Vagina (tissue), 2 donors: ENCODE data around the gene GNAZ. TPM values are rescaled to one million over a fixed set of nuclear protein-coding genes. Genes with fewer than 3 reads are reported as not detected.

Experiments
- DNase-seq, 2 donors: peaks; one replicate each; pipeline ENCODE4 v3.0.0-alpha.2; 2017; ENCODE audit errors: extremely low spot score in 2 of 2
- H3K27ac ChIP-seq: fragments of 200-600 bp; sonication (generic); one replicate; pipeline ENCODE4 v1.5.1; 2019
- H3K27me3 ChIP-seq: fragments of 200-600 bp; sonication (generic); one replicate; pipeline ENCODE4 v1.5.1; 2019
- H3K36me3 ChIP-seq, 2 donors: fragments of 200-600 bp; sonication (generic); one replicate each; pipeline ENCODE4 v1.5.1; 2017 to 2019
- H3K4me1 ChIP-seq: fragments of 200-600 bp; sonication (generic); one replicate; pipeline ENCODE4 v1.5.1; 2019
- H3K4me3 ChIP-seq, 2 donors: fragments of 200-600 bp; sonication (generic); 1 replicate in 1 of 2; 2 replicates in 1 of 2; pipeline ENCODE4 v1.5.1; 2016 to 2019
- H3K9me3 ChIP-seq: fragments of 200-600 bp; sonication (generic); one replicate; pipeline ENCODE4 v1.5.1; 2019
- CTCF ChIP-seq, 3 experiments: fragments of 450-650 bp in 2 of 3; fragments of 200-600 bp in 1 of 3; sonication (generic) in 1 of 3; IDR thresholded peaks; one replicate each; pipeline ENCODE4 v1.5.1; 2017 to 2019; ENCODE audit warnings: antibody characterized with exemption in 3 of 3, mild to moderate bottlenecking in 2 of 3, moderate library complexity in 2 of 3
- POLR2A ChIP-seq, 2 donors: fragments of 450-650 bp; IDR thresholded peaks; one replicate each; pipeline ENCODE4 v1.6.1; 2017; ENCODE audit warnings: antibody characterized with exemption in 2 of 2, mild to moderate bottlenecking in 2 of 2, moderate library complexity in 2 of 2
- POLR2AphosphoS5 ChIP-seq, 2 donors: sonication (generic); formaldehyde crosslinking; IDR thresholded peaks; one replicate each; pipeline ENCODE4 v1.9.0; 2017; ENCODE audit warnings: antibody characterized with exemption in 2 of 2, mild to moderate bottlenecking in 2 of 2, low read depth in 1 of 2; ENCODE audit not compliant: insufficient read depth in 1 of 2
- intact Hi-C: fragments of 100-400 bp; cut with DNase I; formaldehyde crosslinking; loops from one replicate; pipeline ENCODE4 v1.15.1; 2023
- total RNA-seq: library from RNA; depleted of rRNA; stranded (reverse); fragments of >200 nt; gene quantifications from one replicate; pipeline ENCODE4 v1.2.3, GENCODE V29; 2016

The GNAZ gene
- total RNA-seq, 1 donor from 2014 or later: 11.3 TPM

- H3K4me3 ChIP-seq: no peak overlapping the region
- peaks cover 20% of the 10 kb centered on the region for H3K4me1 ChIP-seq
- no peak for TF ChIP-seq CTCF (IDR thresholded peaks at IDR 0.05)
- TF ChIP-seq POLR2A (IDR thresholded peaks at IDR 0.05): no peak
- no peak for TF ChIP-seq POLR2AphosphoS5 (IDR thresholded peaks at IDR 0.05; ENCODE audit: insufficient read depth in 1 of 2, low read depth in 1 of 2)
- intact Hi-C loops: no loop called here
- no peaks in the 10 kb centered on the region for H3K36me3 ChIP-seq
- H3K9me3 ChIP-seq: no peaks in the 10 kb centered on the region
- no peaks in the 10 kb centered on the region for H3K27me3 ChIP-seq
- H3K27ac ChIP-seq: peak overlapping the region; percentile 19
- DNase-seq: no peak
Observed at GRCh38 chr22:23097412-23098229, 27.3 kb downstream of the GNAZ start.

- no peak for TF ChIP-seq CTCF (IDR thresholded peaks at IDR 0.05)
- TF ChIP-seq POLR2AphosphoS5 (IDR thresholded peaks at IDR 0.05; ENCODE audit: insufficient read depth in 1 of 2, low read depth in 1 of 2): no peak
- TF ChIP-seq POLR2A (IDR thresholded peaks at IDR 0.05): no peak
- Histone ChIP-seq H3K4me3 (no peak overlapping the region), H3K9me3 (no peaks in the 10 kb centered on the region), H3K27me3 (no peaks in the 10 kb centered on the region), H3K36me3 (no peaks in the 10 kb centered on the region), H3K4me1 (peaks cover 20% of the 10 kb centered on the region), H3K27ac (peak overlapping the region; percentile 19)
- intact Hi-C loops: no loop called here
- no peak for DNase-seq
Observed at GRCh38 chr22:23098230-23098705, 27.9 kb downstream of the GNAZ start.

GRCh38 chr22:23098718-23099530 is 28.6 kb downstream of the GNAZ start:
- DNase-seq: no peak
- peak overlapping the region; percentile 51 for H3K27ac ChIP-seq
- H3K4me1 ChIP-seq: peaks cover 20% of the 10 kb centered on the region
- H3K36me3 ChIP-seq: no peaks in the 10 kb centered on the region
- TF ChIP-seq CTCF (IDR thresholded peaks at IDR 0.05) (no peak), POLR2A (IDR thresholded peaks at IDR 0.05) (no peak), POLR2AphosphoS5 (IDR thresholded peaks at IDR 0.05; ENCODE audit: insufficient read depth in 1 of 2, low read depth in 1 of 2) (no peak)
- no peaks in the 10 kb centered on the region for H3K27me3 ChIP-seq
- intact Hi-C loops: no loop called here
- no peaks in the 10 kb centered on the region for H3K9me3 ChIP-seq
- H3K4me3 ChIP-seq: peak overlapping the region in 1 of 2 donors; percentile 18

GRCh38 chr22:23099531-23099804 is 29.1 kb downstream of the GNAZ start:
- intact Hi-C loops: no loop called here
- no peak overlapping the region for H3K4me3 ChIP-seq
- no peaks in the 10 kb centered on the region for H3K27me3 ChIP-seq
- DNase-seq: no peak
- no peaks in the 10 kb centered on the region for H3K36me3 ChIP-seq
- H3K9me3 ChIP-seq: no peaks in the 10 kb centered on the region
- H3K27ac ChIP-seq: peak overlapping the region; percentile 51
- H3K4me1 ChIP-seq: peaks cover 20% of the 10 kb centered on the region
- TF ChIP-seq POLR2AphosphoS5 (IDR thresholded peaks at IDR 0.05; ENCODE audit: insufficient read depth in 1 of 2, low read depth in 1 of 2): no peak
- no peak for TF ChIP-seq POLR2A (IDR thresholded peaks at IDR 0.05)
- no peak for TF ChIP-seq CTCF (IDR thresholded peaks at IDR 0.05)
